GM23338 (cell line): Measurements from ENCODE around the gene C12orf56. TPM values are rescaled to one million over a fixed set of nuclear protein-coding genes. Genes with fewer than 3 reads are reported as not detected.

Experiments used
- ATAC-seq: fragments of 200-7000 bp; cut with Tn5 transposase; 3 replicates; pipeline ENCODE4 v1.9.1; 2020
- DNase-seq: peaks from one replicate; pipeline ENCODE4 v3.0.0-alpha.2; 2015; ENCODE audit warnings: low spot score
- H2AFZ ChIP-seq: fragments of 200-600 bp; sonication (generic); 2 replicates; pipeline ENCODE4 v1.8.0; 2016; ENCODE audit warnings: antibody characterized with exemption, mild to moderate bottlenecking, moderate library complexity
- H3F3A ChIP-seq: fragments of 200-600 bp; sonication (generic); replicated peaks from 2 replicates; pipeline ENCODE4 v1.8.0; 2017; ENCODE audit warnings: antibody characterized with exemption, mixed run types, low read depth
- H3K27ac ChIP-seq: fragments of 200-600 bp; sonication (generic); 2 replicates; pipeline ENCODE4 v1.6.1; 2016; ENCODE audit warnings: low read depth
- H3K27me3 ChIP-seq: fragments of 200-600 bp; sonication (generic); 2 replicates; pipeline ENCODE4 v1.8.0; 2016; ENCODE audit warnings: mild to moderate bottlenecking, mixed run types, moderate library complexity; ENCODE audit not compliant: insufficient read depth
- H3K36me3 ChIP-seq: fragments of 200-600 bp; sonication (generic); 2 replicates; pipeline ENCODE4 v1.8.0; 2016; ENCODE audit warnings: mild to moderate bottlenecking; ENCODE audit not compliant: insufficient read depth
- H3K4me1 ChIP-seq: fragments of 200-600 bp; sonication (generic); 2 replicates; pipeline ENCODE4 v1.8.0; 2016; ENCODE audit warnings: mild to moderate bottlenecking, moderate library complexity; ENCODE audit not compliant: insufficient read depth
- H3K4me2 ChIP-seq: fragments of 200-600 bp; sonication (generic); 2 replicates; pipeline ENCODE4 v1.7.1; 2017; ENCODE audit warnings: mixed run types
- H3K4me3 ChIP-seq: fragments of 200-600 bp; sonication (generic); 2 replicates; pipeline ENCODE4 v1.6.1; 2016; ENCODE audit warnings: mixed run types
- H3K79me2 ChIP-seq: fragments of 200-600 bp; sonication (generic); replicated peaks from 2 replicates; pipeline ENCODE4 v1.8.0; 2017; ENCODE audit warnings: mild to moderate bottlenecking; ENCODE audit not compliant: insufficient read depth
- H3K9me2 ChIP-seq: fragments of 200-600 bp; sonication (generic); 2 replicates; pipeline ENCODE4 v1.8.0; 2017; ENCODE audit not compliant: insufficient read depth
- H4K20me1 ChIP-seq: fragments of 200-600 bp; sonication (generic); replicated peaks from 2 replicates; pipeline ENCODE4 v1.8.0; 2017; ENCODE audit warnings: mild to moderate bottlenecking; ENCODE audit not compliant: insufficient read depth
- H3K27ac Mint-ChIP-seq: 2 replicates; pipeline ENCODE4 v1.8.0; 2020; ENCODE audit warnings: inconsistent platforms, mild to moderate bottlenecking, moderate library complexity, mixed read lengths
- H3K27me3 Mint-ChIP-seq: 3 replicates; pipeline ENCODE4 v1.8.0; 2022; ENCODE audit warnings: low read depth, mild to moderate bottlenecking, moderate library complexity, mixed read lengths, inconsistent platforms; ENCODE audit not compliant: insufficient read depth, poor library complexity
- H3K36me3 Mint-ChIP-seq: 3 replicates; pipeline ENCODE4 v1.8.0; 2021; ENCODE audit warnings: low read depth, mild to moderate bottlenecking, inconsistent platforms, moderate library complexity, mixed read lengths
- H3K4me1 Mint-ChIP-seq: 3 replicates; pipeline ENCODE4 v1.8.0; 2020; ENCODE audit warnings: mild to moderate bottlenecking, inconsistent platforms, mixed read lengths
- H3K4me3 Mint-ChIP-seq: 3 replicates; pipeline ENCODE4 v1.8.0; 2021; ENCODE audit warnings: moderate library complexity, mild to moderate bottlenecking, inconsistent platforms, mixed read lengths
- H3K9me3 Mint-ChIP-seq: 3 replicates; pipeline ENCODE4 v1.8.0; 2020; ENCODE audit warnings: moderate library complexity, mild to moderate bottlenecking, inconsistent platforms, mixed read lengths
- CREB1 ChIP-seq: fragments of 250-450 bp; sonication (Bioruptor Pico); IDR thresholded peaks from 2 replicates; pipeline ENCODE4 v1.5.0; 2020; ENCODE audit warnings: low read depth, mild to moderate bottlenecking, moderate library complexity
- CTCF ChIP-seq, 2 experiments: fragments of 200-600 bp in 1 of 2; sonication (generic) in 1 of 2; conservative IDR thresholded peaks; 2 replicates each; pipeline versions ENCODE4 v1.5.1 to v1.6.1; 2016 to 2017; ENCODE audit warnings: antibody characterized with exemption in 2 of 2, low read depth in 2 of 2, mild to moderate bottlenecking in 2 of 2, moderate library complexity in 1 of 2
- EZH2 ChIP-seq: fragments of 200-600 bp; sonication (generic); IDR thresholded peaks from one replicate; pipeline ENCODE4 v1.8.0; 2017; ENCODE audit warnings: antibody characterized with exemption, mild to moderate bottlenecking, low read depth; ENCODE audit not compliant: unreplicated experiment
- EZH2phosphoT487 ChIP-seq: fragments of 200-600 bp; sonication (generic); IDR thresholded peaks from one replicate; pipeline ENCODE4 v1.8.1; 2018; ENCODE audit warnings: antibody characterized with exemption; ENCODE audit not compliant: unreplicated experiment
- JUNB ChIP-seq: IDR thresholded peaks from one replicate; pipeline ENCODE4 v1.6.1; 2016; ENCODE audit warnings: antibody characterized with exemption; ENCODE audit not compliant: unreplicated experiment
- POLR2AphosphoS5 ChIP-seq: IDR thresholded peaks from 2 replicates; pipeline ENCODE4 v1.6.1; 2016; ENCODE audit warnings: antibody characterized with exemption, low read depth
- STAT1 ChIP-seq: IDR thresholded peaks from one replicate; pipeline ENCODE4 v1.6.1; 2016; ENCODE audit warnings: antibody characterized with exemption; ENCODE audit not compliant: unreplicated experiment
- ZNF114 ChIP-seq: fragments of 250-450 bp; sonication (Bioruptor Pico); IDR thresholded peaks from 2 replicates; pipeline ENCODE4 v1.5.0; 2020; ENCODE audit warnings: mild to moderate bottlenecking, moderate library complexity
- polyA plus RNA-seq: library from polyadenylated mRNA; unstranded; fragments of >200 nt; fragmentation: Nextera tagmentation; extraction: Ambion mirVana; gene quantifications from 2 replicates; pipeline ENCODE4 v1.2.1, GENCODE V29; 2016
- total RNA-seq: library from RNA; depleted of rRNA; stranded (reverse); fragments of >200 nt; shearing (Covaris generic); gene quantifications from 2 replicates; pipeline ENCODE4 v1.2.3, GENCODE V29; 2014
- TF ChIP-seq, protein P1 (sequence below): IDR thresholded peaks from 2 replicates; pipeline ENCODE4 v1.6.1; 2016; ENCODE audit warnings: antibody characterized with exemption
- TF ChIP-seq, protein P2 (sequence below): IDR thresholded peaks from one replicate; pipeline ENCODE4 v1.6.1; 2018; ENCODE audit warnings: antibody characterized with exemption; ENCODE audit not compliant: unreplicated experiment

Gene C12orf56
- total and polyA plus RNA-seq, 2 experiments from 2014 or later = 6.4 to 9.3 TPM

DNA sequence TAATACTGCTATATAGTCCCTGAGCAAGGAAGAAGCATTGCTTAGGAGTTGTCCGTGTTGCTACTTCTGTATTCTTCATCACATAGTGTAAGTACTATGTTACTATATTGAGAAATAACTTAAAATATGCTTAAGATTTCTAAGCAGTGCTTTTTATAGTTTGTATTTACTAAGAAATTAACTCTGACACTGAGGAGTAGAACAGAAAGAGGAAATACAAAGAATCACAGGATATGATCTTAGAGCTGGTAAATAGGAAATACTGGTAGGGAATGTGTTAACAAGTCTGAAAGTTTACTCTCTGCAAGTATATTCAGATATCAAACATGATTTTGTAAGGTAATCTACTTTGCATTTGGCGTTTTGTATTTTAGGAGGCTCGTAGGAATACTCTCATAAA, 29.1 kb upstream of the C12orf56 start (continued):
- TF ChIP-seq, protein P1, sequence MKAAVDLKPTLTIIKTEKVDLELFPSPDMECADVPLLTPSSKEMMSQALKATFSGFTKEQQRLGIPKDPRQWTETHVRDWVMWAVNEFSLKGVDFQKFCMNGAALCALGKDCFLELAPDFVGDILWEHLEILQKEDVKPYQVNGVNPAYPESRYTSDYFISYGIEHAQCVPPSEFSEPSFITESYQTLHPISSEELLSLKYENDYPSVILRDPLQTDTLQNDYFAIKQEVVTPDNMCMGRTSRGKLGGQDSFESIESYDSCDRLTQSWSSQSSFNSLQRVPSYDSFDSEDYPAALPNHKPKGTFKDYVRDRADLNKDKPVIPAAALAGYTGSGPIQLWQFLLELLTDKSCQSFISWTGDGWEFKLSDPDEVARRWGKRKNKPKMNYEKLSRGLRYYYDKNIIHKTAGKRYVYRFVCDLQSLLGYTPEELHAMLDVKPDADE = no peak
- TF ChIP-seq POLR2AphosphoS5 (no peak), ZNF114 (CRISPR knock-in tag) (no peak)

- no peak for TF ChIP-seq CTCF (conservative IDR thresholded peaks at IDR 0.05; ENCODE audit: low read depth in 2 of 2)
- no peak for TF ChIP-seq STAT1
- no peak for TF ChIP-seq CREB1 (CRISPR knock-in tag)
- no peak for TF ChIP-seq EZH2phosphoT487
- TF ChIP-seq, protein P1 = no peak
- TF ChIP-seq, protein P2, sequence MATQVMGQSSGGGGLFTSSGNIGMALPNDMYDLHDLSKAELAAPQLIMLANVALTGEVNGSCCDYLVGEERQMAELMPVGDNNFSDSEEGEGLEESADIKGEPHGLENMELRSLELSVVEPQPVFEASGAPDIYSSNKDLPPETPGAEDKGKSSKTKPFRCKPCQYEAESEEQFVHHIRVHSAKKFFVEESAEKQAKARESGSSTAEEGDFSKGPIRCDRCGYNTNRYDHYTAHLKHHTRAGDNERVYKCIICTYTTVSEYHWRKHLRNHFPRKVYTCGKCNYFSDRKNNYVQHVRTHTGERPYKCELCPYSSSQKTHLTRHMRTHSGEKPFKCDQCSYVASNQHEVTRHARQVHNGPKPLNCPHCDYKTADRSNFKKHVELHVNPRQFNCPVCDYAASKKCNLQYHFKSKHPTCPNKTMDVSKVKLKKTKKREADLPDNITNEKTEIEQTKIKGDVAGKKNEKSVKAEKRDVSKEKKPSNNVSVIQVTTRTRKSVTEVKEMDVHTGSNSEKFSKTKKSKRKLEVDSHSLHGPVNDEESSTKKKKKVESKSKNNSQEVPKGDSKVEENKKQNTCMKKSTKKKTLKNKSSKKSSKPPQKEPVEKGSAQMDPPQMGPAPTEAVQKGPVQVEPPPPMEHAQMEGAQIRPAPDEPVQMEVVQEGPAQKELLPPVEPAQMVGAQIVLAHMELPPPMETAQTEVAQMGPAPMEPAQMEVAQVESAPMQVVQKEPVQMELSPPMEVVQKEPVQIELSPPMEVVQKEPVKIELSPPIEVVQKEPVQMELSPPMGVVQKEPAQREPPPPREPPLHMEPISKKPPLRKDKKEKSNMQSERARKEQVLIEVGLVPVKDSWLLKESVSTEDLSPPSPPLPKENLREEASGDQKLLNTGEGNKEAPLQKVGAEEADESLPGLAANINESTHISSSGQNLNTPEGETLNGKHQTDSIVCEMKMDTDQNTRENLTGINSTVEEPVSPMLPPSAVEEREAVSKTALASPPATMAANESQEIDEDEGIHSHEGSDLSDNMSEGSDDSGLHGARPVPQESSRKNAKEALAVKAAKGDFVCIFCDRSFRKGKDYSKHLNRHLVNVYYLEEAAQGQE = no peak
- no peak for TF ChIP-seq JUNB
- no peak for TF ChIP-seq POLR2AphosphoS5
- no peak for TF ChIP-seq EZH2
- ATAC-seq = no peak
- peaks cover 26% of the 10 kb centered on the region for H4K20me1 ChIP-seq
Measured at GRCh38 chr12:64418209-64418608, 27.7 kb upstream of the C12orf56 start.

More at GRCh38 chr12:64418209-64418608, 27.7 kb upstream of the C12orf56 start:
- H3K79me2 ChIP-seq = peaks cover 18% of the 10 kb centered on the region; the same call in 1 of the 2 replicates
- no peak overlapping the region for H3K4me3 ChIP-seq
- Mint-ChIP-seq H3K27me3 (no peaks in the 10 kb centered on the region), H3K4me3 (no peak overlapping the region), H3K4me1 (no peaks in the 10 kb centered on the region), H3K36me3 (peaks cover 96% of the 10 kb centered on the region), H3K9me3 (no peaks in the 10 kb centered on the region), H3K27ac (no peak overlapping the region)
- H3K4me1 ChIP-seq = no peaks in the 10 kb centered on the region
- H3K27ac ChIP-seq = no peak overlapping the region
- H2AFZ ChIP-seq = no peak overlapping the region
- H3K4me2 ChIP-seq = no peak overlapping the region
- H3K36me3 ChIP-seq = peaks cover 98% of the 10 kb centered on the region
- DNase-seq = no peak
- H3K9me2 ChIP-seq = no peaks in the 10 kb centered on the region
- H3F3A ChIP-seq = no peaks in the 10 kb centered on the region
- no peaks in the 10 kb centered on the region for H3K27me3 ChIP-seq
